IPS DF 4.7 (cell line): ENCODE results near the gene GRIFIN.
"Not testable (repeated sequence)": the region's sequence is repeated elsewhere in the genome, so short reads cannot be mapped to it uniquely, and the experiment has no call there.

ENCODE experiments used
- DNase-seq: peaks from one replicate; pipeline ENCODE4 v3.0.0-alpha.2; 2013; ENCODE audit warnings: low spot score; ENCODE audit errors: extremely low read depth

The GRIFIN gene

GRCh38 chr7:2479276-2480069, 3.3 kb upstream of the GRIFIN start:
- no peak for DNase-seq

GRCh38 chr7:2478800-2479199, 2.6 kb upstream of the GRIFIN start:
- no peak for DNase-seq

- no peak for DNase-seq
Measured at GRCh38 chr7:2478399-2478785, 2.2 kb upstream of the GRIFIN start.

- DNase-seq: no peak
Measured at GRCh38 chr7:2477447-2478398, 1.5 kb upstream of the GRIFIN start.

- no peak for DNase-seq
Measured at GRCh38 chr7:2476776-2477446, 713 bp upstream of the GRIFIN start.

- DNase-seq: no peak
Measured at GRCh38 chr7:2475678-2476015, 551 bp downstream of the GRIFIN start.

- no peak for DNase-seq
Measured at GRCh38 chr7:2474813-2475677, 1.2 kb downstream of the GRIFIN start.

GRCh38 chr7:2474224-2474623, 2.0 kb downstream of the GRIFIN start:
- no peak for DNase-seq

GRCh38 chr7:2473496-2474180, 2.6 kb downstream of the GRIFIN start:
- DNase-seq: no peak

GRCh38 chr7:2472739-2473138, 3.5 kb downstream of the GRIFIN start:
- DNase-seq: no peak

- DNase-seq: no peak
Measured at GRCh38 chr7:2471396-2471795, 4.8 kb downstream of the GRIFIN start.

GRCh38 chr7:2471022-2471329, 5.2 kb downstream of the GRIFIN start:
- no peak for DNase-seq

- no peak for DNase-seq
Measured at GRCh38 chr7:2470204-2471021, 5.8 kb downstream of the GRIFIN start.

GRCh38 chr7:2469460-2470203, 6.6 kb downstream of the GRIFIN start:
- DNase-seq: not testable (repeated sequence)

- DNase-seq: no peak
Measured at GRCh38 chr7:2468227-2468626, 8.0 kb downstream of the GRIFIN start.

GRCh38 chr7:2466675-2467074, 9.5 kb downstream of the GRIFIN start:
- DNase-seq: no peak

GRCh38 chr7:2465928-2466327, 10.3 kb downstream of the GRIFIN start:
- DNase-seq: no peak

- no peak for DNase-seq
Measured at GRCh38 chr7:2462731-2463130, 13.5 kb downstream of the GRIFIN start.
